K562 (cell line): ENCODE measurements around the gene EMC10. TPM values are rescaled to one million over a fixed set of nuclear protein-coding genes. Genes with fewer than 3 reads are reported as not detected.

Source experiments
- ATF7 ChIP-seq: fragments of 450-650 bp; IDR thresholded peaks from 2 replicates; pipeline ENCODE4 v1.7.1; 2014; ENCODE audit warnings: mild to moderate bottlenecking, moderate library complexity
- C11orf30 ChIP-seq: fragments of 450-650 bp; IDR thresholded peaks from 2 replicates; pipeline ENCODE4 v1.6.1; 2016; ENCODE audit warnings: low read depth, mild to moderate bottlenecking
- ESRRA ChIP-seq: fragments of 450-650 bp; IDR thresholded peaks from 2 replicates; pipeline ENCODE4 v1.6.1; 2014; ENCODE audit warnings: low read depth, mild to moderate bottlenecking, moderate library complexity, borderline replicate concordance
- HIVEP1 ChIP-seq: fragments of 250-450 bp; sonication (Bioruptor Pico); IDR thresholded peaks from 2 replicates; pipeline ENCODE4 v1.4.0; 2020; ENCODE audit warnings: mild to moderate bottlenecking
- SFPQ ChIP-seq: fragments of 200-400 bp; formaldehyde crosslinking; IDR thresholded peaks from 2 replicates; pipeline ENCODE4 v1.6.1; 2017; ENCODE audit warnings: mild to moderate bottlenecking, low read depth, low read length, moderate library complexity
- SLC30A9 ChIP-seq: fragments of 250-450 bp; sonication (Bioruptor Pico); IDR thresholded peaks from 2 replicates; pipeline ENCODE4 v1.8.0; 2022; ENCODE audit warnings: mild to moderate bottlenecking, moderate library complexity
- SMAD1 ChIP-seq: fragments of 150-350 bp; IDR thresholded peaks from 2 replicates; pipeline ENCODE4 v1.6.1; 2014; ENCODE audit warnings: low read length, low read depth; ENCODE audit not compliant: partially characterized antibody
- TAF7 ChIP-seq: fragments of 450-650 bp; IDR thresholded peaks from 2 replicates; pipeline ENCODE4 v1.6.1; 2016; ENCODE audit warnings: missing genetic modification characterization, missing compliant biosample characterization
- TCF15 ChIP-seq: fragments of 250-450 bp; sonication (Bioruptor Pico); IDR thresholded peaks from 2 replicates; pipeline ENCODE4 v1.8.0; 2022; ENCODE audit warnings: moderate library complexity, mild to moderate bottlenecking, inconsistent platforms
- XRCC3 ChIP-seq: fragments of 450-650 bp; IDR thresholded peaks from 2 replicates; pipeline ENCODE4 v1.6.1; 2017; ENCODE audit warnings: mild to moderate bottlenecking, moderate library complexity
- ZBTB33 ChIP-seq: sonication (generic); formaldehyde crosslinking; IDR thresholded peaks from 2 replicates; pipeline ENCODE4 v1.8.1; 2023; ENCODE audit warnings: mild to moderate bottlenecking, missing genetic modification reagents
- ZBTB40 ChIP-seq, 2 experiments: fragments of 450-650 bp in 1 of 2; sonication (generic) in 1 of 2; formaldehyde crosslinking in 1 of 2; IDR thresholded peaks; 2 replicates each; pipeline versions ENCODE4 v1.7.1 to v1.9.0; 2016 to 2022; ENCODE audit warnings: inconsistent platforms in 1 of 2, mild to moderate bottlenecking in 1 of 2, missing genetic modification reagents in 1 of 2
- polyA plus RNA-seq, 8 experiments: library from polyadenylated mRNA; depleted of rRNA in 4 of 8; stranded (reverse) in 5 of 8; unstranded in 3 of 8; fragments of >200 nt; fragmentation: Nextera tagmentation in 2 of 8; fragmentation: Illumina TruSeq in 1 of 8; extraction: Ambion mirVana in 2 of 8; extraction: Trizol in 1 of 8; gene quantifications; 2 replicates each; pipeline versions ENCODE4 v1.2.1 to v1.2.3, GENCODE V29; 2011 to 2014; ENCODE audit warnings: inconsistent platforms in 1 of 8, missing spikeins in 1 of 8
- total RNA-seq, 7 experiments: library from RNA; depleted of rRNA in 6 of 7; stranded (reverse); fragments of >200 nt in 6 of 7; fragmentation: Illumina TruSeq in 2 of 7; extraction: Trizol in 2 of 7; gene quantifications; 2 replicates each; pipeline versions ENCODE4 v1.2.1 to v1.2.3, GENCODE V29; 2011 to 2021; ENCODE audit warnings: low replicate concordance in 1 of 7

EMC10 gene
- total and polyA plus RNA-seq, 9 of the 15 experiments (the other 6 are each of a cell fraction or from before 2014, with no cell fraction given): 1.4 to 46.0 (median 13.1) TPM

- TF ChIP-seq ZBTB40 (IDR thresholded peaks at IDR 0.05): peak; percentile 95
- TF ChIP-seq ZBTB40 (CRISPR knock-in tag; IDR thresholded peaks at IDR 0.05): no peak
- TF ChIP-seq XRCC3: no peak
- no peak for TF ChIP-seq SFPQ
- TF ChIP-seq ZBTB33: peak; percentile 27; the same call in 1 of the 2 replicates
- TF ChIP-seq C11orf30: peak; percentile 53
- no peak for TF ChIP-seq SLC30A9 (CRISPR knock-in tag)
- no peak for TF ChIP-seq TCF15 (CRISPR knock-in tag)
- TF ChIP-seq ATF7: peak; percentile 98
- TF ChIP-seq SMAD1: peak; percentile 60
- peak; percentile 88 for TF ChIP-seq ESRRA
- no peak for TF ChIP-seq TAF7 (tag)
- no peak for TF ChIP-seq HIVEP1 (CRISPR knock-in tag)
Measured at GRCh38 chr19:50511069-50511822, 34.9 kb downstream of the EMC10 start, which contains the start of gene JOSD2 (continued).
